22Rv1 (cell line): ENCODE data around the gene AFG3L2.

Experiments
- ZFX ChIP-seq: fragments of 450-650 bp; IDR thresholded peaks from 2 replicates; pipeline ENCODE4 v1.6.1; 2017; ENCODE audit warnings: antibody characterized with exemption, borderline replicate concordance
- TF ChIP-seq, protein P1 (sequence below): fragments of 450-650 bp; IDR thresholded peaks from 2 replicates; pipeline ENCODE4 v1.5.1; 2017; ENCODE audit warnings: mild to moderate bottlenecking

DNA sequence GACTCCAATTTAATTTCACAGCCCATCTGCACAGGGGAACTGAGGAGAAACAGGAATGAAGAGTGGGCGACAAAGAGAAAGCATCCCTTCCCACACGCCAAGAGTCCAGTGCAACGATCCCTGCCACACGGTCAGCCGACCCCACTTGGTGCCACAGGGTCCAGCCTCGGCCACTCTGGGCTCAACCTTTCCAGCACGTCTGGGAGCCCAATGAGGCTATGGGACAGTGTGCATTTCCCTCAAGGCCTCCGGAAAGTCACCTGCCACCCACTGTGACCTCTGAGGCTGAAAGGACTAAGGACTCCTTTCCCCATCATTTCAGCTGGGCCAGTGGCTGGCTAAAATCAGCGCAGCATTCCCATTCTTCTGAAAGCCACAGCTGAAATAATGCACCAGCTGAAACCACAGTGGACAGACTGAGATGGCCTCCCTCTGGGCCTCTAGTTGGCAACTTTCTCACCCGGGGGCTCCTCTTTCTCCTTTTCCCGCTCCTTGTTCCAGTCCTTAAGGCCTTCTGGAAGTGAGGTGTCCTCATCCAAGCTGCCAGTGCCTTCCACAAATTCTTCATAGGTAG lies 47.8 kb downstream of the AFG3L2 start:
- TF ChIP-seq, protein P1, sequence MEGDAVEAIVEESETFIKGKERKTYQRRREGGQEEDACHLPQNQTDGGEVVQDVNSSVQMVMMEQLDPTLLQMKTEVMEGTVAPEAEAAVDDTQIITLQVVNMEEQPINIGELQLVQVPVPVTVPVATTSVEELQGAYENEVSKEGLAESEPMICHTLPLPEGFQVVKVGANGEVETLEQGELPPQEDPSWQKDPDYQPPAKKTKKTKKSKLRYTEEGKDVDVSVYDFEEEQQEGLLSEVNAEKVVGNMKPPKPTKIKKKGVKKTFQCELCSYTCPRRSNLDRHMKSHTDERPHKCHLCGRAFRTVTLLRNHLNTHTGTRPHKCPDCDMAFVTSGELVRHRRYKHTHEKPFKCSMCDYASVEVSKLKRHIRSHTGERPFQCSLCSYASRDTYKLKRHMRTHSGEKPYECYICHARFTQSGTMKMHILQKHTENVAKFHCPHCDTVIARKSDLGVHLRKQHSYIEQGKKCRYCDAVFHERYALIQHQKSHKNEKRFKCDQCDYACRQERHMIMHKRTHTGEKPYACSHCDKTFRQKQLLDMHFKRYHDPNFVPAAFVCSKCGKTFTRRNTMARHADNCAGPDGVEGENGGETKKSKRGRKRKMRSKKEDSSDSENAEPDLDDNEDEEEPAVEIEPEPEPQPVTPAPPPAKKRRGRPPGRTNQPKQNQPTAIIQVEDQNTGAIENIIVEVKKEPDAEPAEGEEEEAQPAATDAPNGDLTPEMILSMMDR, result no peak
- no peak for TF ChIP-seq ZFX
